ENCODE measurements around the gene ZNF438.
"Not testable (repeated sequence)": the region's sequence is repeated elsewhere in the genome, so short reads cannot be mapped to it uniquely, and the experiment has no call there.

ZNF438 gene

DNA sequence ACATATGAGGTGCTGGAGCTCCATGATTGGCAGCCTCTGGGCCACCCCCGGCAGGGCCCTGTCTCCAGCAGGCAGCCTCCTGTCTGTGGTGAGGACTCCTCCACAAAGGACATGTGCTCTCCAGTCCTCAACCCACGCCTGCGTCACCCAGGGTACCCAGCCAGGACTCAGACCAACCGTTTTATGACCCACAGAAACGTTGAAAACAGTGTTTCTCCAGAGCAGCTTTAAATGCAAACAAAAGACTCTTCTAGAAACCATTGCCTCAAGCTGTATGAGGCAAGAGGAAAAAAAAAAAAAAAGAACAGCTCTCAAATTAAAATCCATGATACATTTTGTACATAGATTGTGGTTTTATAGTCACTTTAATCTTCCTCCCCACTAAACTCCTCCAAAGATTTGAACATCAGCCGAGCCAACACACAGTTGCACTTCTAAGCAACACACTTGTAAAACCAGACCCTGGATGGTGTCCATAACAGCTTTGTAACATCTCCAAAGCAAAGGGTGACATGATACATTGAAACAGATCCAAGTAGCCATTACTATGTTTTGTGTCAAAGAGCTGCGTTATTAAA is 227.1 kb downstream of the ZNF438 start:
- no peak for DNase-seq (ENCODE audit: low spot score)

GRCh38 chr10:30803892-30804322 is 227.8 kb downstream of the ZNF438 start:
- no peak for DNase-seq (ENCODE audit: low spot score)

GRCh38 chr10:30803058-30803457 is 228.6 kb downstream of the ZNF438 start:
- DNase-seq (ENCODE audit: low spot score): no peak

DNA sequence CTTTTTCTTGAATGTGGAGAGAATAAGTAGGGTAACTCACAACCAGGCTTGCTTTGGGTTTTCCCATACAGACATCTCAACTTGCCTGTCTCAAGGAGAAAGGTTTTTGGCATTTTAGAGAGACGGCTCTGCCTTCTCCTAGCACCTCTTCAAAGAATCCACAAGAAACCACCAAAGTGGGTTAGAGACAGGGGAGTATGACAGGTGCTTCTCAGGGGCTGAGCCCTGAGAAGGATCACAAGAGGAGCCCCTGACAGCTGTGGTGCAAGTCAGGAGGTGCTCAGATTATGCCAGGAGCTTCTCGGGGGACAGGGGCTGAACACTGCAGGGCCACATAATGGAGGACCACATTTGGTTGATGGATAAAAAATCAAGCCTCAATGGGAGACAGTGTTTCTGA is 231.3 kb downstream of the ZNF438 start:
- DNase-seq (ENCODE audit: low spot score): no peak

GRCh38 chr10:30798646-30799185 is 232.9 kb downstream of the ZNF438 start:
- no peak for DNase-seq (ENCODE audit: low spot score)

- not testable (repeated sequence) for DNase-seq (ENCODE audit: low spot score)
Observed at GRCh38 chr10:30795024-30795423, 236.6 kb downstream of the ZNF438 start.
